ENCODE data around the gene AIF1.

DNA sequence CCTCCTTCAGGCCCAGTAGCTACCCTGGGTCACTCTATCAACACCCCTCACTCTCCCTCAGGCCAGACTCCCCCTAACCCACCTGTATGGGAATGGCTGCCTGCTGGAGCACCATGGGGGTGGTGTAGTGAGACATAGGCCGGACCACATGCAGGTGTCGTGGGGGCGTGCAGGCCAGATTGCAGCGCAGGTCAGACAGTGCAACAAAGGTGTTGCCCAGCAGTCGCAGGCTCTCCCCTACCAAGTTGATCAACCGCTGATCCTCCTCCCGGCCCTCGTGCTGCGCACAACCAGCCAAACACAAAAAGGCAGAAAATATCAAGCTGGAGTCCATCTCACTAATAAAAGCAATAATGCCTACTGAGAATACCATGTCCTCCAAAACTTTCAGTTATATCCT, 30.3 kb downstream of the AIF1 start:
- TF ChIP-seq GATA2 (IDR thresholded peaks at IDR 0.05; ENCODE audit: low read depth, low read length) (no peak), GATA3 (IDR thresholded peaks at IDR 0.05; ENCODE audit: low read depth, low read length) (no peak)

Data from SH-SY5Y (cell line).